OCI-M2 (cell line): ENCODE results near the gene STARD9.

Source experiments
- DNase-seq: peaks from one replicate; lab custom pipeline; 2025; ENCODE audit not compliant: unreplicated experiment; lab: John Stamatoyannopoulos, UW

Gene STARD9

GRCh38 chr15:42728560-42728959, 153.2 kb downstream of the STARD9 start:
- no peak for DNase-seq

- no peak for DNase-seq
These were observed 153.6 kb downstream of the STARD9 start for GRCh38 chr15:42728972-42729371.

- no peak for DNase-seq
These were observed 154.0 kb downstream of the STARD9 start for GRCh38 chr15:42729409-42729808.

GRCh38 chr15:42730135-42730534, 154.7 kb downstream of the STARD9 start:
- DNase-seq, result no peak

GRCh38 chr15:42730536-42730935, 155.1 kb downstream of the STARD9 start:
- no peak for DNase-seq

GRCh38 chr15:42731461-42731860, 156.1 kb downstream of the STARD9 start:
- DNase-seq, result no peak

- DNase-seq, result no peak
These were observed 156.9 kb downstream of the STARD9 start for GRCh38 chr15:42732095-42732827.

- DNase-seq, result no peak
These were observed 157.6 kb downstream of the STARD9 start for GRCh38 chr15:42733027-42733426.

- DNase-seq, result no peak
These were observed 158.8 kb downstream of the STARD9 start for GRCh38 chr15:42734076-42734672.

GRCh38 chr15:42735382-42736165, 160.2 kb downstream of the STARD9 start:
- DNase-seq, result no peak

GRCh38 chr15:42736178-42736792, 160.9 kb downstream of the STARD9 start:
- no peak for DNase-seq

GRCh38 chr15:42736793-42737528, 161.6 kb downstream of the STARD9 start, which contains the start of gene CDAN1:
TSS of gene CDAN1 (minus strand) at chr15:42737128. CDS start at chr15:42737102, 26 bp downstream.
- DNase-seq, result no peak

GRCh38 chr15:42737529-42738328, 162.3 kb downstream of the STARD9 start:
- DNase-seq, result no peak

GRCh38 chr15:42741710-42742109, 166.3 kb downstream of the STARD9 start:
- DNase-seq, result no peak

GRCh38 chr15:42742149-42742548, 166.7 kb downstream of the STARD9 start:
- no peak for DNase-seq

GRCh38 chr15:42744195-42744594, 168.8 kb downstream of the STARD9 start:
- DNase-seq, result no peak

GRCh38 chr15:42749266-42749665, 173.9 kb downstream of the STARD9 start:
- no peak for DNase-seq

GRCh38 chr15:42750306-42750705, 174.9 kb downstream of the STARD9 start:
- no peak for DNase-seq

- DNase-seq, result no peak
These were observed 183.7 kb downstream of the STARD9 start for GRCh38 chr15:42759093-42759492.

- DNase-seq, result no peak
These were observed 185.4 kb downstream of the STARD9 start for GRCh38 chr15:42760759-42761158.
